GM21367 (cell line): Measurements from ENCODE around the gene ARHGAP10.
A peak's percentile ranks its signal among the peaks of the same experiment; 100 is the strongest.

Source experiments
- ATAC-seq: cut with Tn5 transposase; IDR thresholded peaks from one replicate; pipeline ENCODE4 v1.9.1; 2021; ENCODE audit not compliant: unreplicated experiment

ARHGAP10 gene

GRCh38 chr4:147730333-147730732 is 1.6 kb upstream of the ARHGAP10 start:
- ATAC-seq = no peak

- ATAC-seq = peak; percentile 16
Observed at GRCh38 chr4:147732518-147733235, 789 bp downstream of the ARHGAP10 start.

DNA sequence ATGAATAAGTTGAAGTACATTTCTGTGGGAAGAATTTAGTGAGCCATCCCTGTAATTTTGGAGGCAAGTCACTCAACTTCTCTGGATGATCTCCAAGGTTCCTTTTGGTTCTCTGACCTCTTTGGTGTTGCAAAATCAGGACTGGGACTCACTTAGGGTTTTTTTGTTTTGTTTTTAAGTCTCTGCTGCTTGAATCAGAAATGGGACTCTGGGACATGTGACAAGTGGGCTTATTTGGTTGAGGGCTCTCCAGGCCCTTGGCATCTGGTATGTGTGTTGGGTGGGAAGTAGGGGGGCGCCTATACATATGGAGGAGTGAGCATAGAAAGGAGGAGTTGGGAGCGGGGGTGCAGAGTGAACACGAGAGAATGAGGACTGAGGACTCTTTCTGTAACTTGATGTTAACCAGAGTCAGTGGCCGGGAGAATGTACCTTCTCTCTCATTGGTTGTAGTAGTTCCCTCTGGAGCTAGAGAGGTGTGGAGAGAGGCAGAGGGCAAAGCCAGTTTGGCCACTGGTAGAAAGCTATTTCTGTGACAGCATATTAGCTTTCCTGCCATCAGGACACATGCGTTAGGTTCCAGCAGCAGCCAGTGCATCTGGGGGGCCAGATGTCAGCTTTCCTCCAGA is 1.9 kb downstream of the ARHGAP10 start:
- no peak for ATAC-seq

GRCh38 chr4:147734496-147734895 is 2.6 kb downstream of the ARHGAP10 start:
- no peak for ATAC-seq

DNA sequence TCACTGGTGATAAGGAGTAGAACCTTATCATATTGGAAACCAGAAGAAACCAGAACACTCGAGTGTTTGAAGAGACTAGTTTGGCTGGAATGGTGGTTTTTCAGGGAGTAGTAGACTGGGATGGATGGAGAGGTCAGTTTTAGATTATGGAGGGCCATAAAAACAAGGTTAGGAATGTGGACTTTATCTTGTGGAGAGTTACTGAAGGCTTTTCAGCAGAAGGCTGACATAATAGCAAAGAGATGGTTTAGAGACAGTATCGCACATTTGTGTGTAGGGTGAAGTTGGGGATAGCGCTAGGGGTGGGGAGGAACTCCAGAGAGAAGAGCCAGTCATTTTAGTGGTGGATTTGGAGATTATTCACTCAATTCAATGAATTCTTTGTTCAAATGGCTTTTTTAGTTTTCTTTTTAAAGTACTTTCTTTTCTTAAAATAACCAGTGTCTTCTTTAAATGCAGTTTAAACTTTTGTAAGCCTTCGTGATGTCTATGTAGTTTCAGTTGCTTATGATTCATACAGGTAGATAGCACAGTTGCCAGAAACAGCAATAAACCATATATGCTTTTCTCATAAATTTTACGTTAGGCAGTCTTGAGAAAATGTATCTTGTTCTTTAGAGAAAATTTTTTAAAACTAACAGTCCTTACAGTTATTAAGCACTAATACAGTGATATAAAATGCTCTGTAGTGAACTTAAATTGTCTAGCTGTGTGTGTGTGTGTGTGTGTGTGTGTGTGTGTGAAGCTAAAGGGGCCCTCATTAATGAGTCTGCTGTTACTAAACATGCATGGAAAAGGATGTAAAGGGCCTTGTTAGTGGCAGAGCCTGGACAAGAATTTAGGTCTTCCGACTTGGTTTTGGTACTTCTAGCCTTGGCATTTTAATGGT is 3.8 kb downstream of the ARHGAP10 start:
- no peak for ATAC-seq

- no peak for ATAC-seq
Observed at GRCh38 chr4:147736458-147736857, 4.6 kb downstream of the ARHGAP10 start.

GRCh38 chr4:147737623-147738022 is 5.7 kb downstream of the ARHGAP10 start:
- no peak for ATAC-seq

DNA sequence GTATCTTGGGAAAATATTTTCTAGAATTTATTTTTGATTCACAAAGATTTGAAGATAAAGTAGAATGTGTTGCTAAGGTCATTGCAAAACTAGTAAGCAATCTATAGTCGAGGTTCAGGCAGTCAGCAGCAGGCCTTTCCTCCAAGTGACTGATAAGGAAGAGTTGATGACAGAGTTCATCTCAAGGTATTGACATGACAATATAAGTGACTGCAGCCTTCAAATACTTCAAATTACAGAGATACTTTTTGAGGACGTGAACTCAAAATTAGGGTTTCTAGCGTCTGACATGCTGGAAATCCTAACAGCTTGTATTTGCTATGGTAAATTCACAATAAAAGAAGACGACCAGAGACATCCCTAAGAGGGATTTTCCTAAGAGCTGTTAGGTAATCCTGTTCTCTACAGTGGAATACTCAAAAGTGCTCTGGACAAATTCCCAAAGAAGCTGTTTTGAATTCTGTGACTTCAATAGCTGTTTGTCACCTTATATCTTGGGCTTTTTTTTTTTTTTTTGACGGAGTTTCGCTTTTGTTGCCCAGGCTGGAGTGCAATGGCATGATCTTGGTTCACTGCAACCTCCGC is 7.4 kb downstream of the ARHGAP10 start:
- ATAC-seq = no peak

- ATAC-seq = no peak
Observed at GRCh38 chr4:147740176-147740575, 8.3 kb downstream of the ARHGAP10 start.

DNA sequence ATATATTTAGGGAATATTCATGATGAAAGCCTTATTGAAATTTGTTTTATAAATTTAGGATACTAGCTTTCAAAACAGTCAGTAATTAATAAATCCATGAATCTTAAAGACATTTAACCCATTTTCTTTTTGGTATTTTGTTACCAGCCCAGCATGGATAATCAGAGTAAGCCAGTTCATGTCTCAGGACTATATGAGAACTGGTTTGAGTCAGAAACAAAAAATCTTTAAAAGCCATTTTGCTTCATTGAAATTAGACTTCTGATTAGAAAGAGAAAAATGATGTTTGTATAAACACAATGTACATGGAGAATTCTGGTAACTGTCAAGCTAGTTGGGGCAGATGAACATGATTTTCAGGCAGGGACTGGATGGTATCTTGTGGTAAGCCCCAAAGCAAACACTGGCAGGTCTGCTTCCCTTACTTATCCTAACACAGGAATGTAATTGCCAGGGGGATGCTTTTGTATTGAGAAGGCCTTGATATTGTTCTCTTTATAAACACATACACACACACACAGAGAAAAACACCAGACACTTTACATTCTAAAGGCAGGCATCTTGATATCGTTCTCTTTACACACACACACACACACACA is 9.4 kb downstream of the ARHGAP10 start:
- no peak for ATAC-seq

- no peak for ATAC-seq
Observed at GRCh38 chr4:147747787-147748454, 16.0 kb downstream of the ARHGAP10 start.

GRCh38 chr4:147749811-147750321 is 18.0 kb downstream of the ARHGAP10 start:
- peak; percentile 93 for ATAC-seq

DNA sequence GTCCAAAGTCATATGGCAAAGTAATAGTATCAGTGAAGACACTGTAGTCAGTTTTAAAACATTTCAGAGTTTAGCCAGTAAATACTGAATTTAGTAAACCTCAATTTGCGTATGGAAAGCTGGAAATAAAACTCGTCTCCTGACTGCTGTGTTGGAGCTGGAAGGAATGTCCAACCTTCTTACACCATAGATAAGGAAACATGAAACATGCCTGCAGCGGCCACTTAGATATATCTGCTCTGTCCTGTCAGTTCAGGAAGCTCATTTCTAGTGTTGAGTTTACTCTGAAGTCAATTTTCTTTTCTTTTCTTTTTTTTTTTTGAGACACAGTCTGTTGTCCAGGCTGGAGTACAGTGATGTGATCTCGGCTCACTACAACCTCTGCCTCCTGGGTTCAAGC is 21.2 kb downstream of the ARHGAP10 start:
- no peak for ATAC-seq

- no peak for ATAC-seq
Observed at GRCh38 chr4:147754037-147754445, 22.2 kb downstream of the ARHGAP10 start.

DNA sequence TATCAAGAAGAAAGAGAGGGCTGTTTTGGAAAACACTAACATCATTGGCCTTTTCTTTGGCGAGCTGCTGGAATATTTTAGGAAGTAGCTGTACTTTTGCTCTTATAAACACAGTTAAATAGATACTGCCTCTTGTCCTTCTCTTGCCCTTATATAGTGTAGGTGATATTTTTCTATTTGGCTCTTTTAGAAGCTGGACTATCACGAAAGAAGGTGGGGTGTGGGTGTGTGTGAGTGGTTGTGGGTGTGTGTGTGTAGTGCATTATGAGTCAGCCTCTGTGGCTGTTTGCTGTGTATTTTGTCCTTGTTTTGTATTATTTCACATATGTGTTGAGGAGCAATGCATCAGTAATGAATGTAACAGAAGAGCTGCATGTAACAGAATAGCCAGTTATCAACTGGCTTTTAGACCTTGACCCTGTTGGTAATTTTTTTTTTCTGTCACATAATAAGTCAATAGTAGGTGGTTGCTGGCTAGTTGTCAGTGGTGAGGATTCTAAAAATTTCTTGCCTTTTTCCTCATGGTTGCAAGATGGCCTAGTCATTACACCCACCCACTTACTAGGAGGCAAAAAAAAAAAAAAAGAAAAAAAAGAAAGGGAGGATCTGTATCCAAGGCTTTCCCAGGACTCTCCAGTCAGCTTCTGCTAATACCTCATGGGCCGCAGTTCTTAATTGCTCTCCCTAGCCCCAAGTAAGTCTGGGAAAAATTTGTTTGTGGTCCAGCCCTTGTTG is 23.8 kb downstream of the ARHGAP10 start:
- no peak for ATAC-seq

- ATAC-seq = no peak
Observed at GRCh38 chr4:147756417-147756816, 24.5 kb downstream of the ARHGAP10 start.

DNA sequence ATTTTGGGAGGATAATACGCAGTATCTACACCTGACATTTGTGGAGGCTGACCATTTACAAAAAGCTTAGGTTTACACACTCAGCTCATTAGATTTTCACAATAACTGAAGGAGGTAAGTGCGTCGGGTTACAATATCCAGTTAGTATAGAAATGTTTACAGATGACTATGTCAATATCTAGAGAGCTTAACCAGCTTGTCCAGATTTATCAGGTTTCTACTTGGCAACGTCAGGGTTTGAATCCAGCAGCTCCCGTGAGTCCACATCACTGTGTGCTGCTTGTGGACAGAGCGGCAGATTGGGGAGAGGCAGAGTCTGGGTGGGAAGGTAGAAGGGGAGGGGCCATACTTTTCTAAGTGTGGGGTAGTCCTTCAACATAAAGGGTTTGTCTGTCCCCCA is 28.3 kb downstream of the ARHGAP10 start:
- ATAC-seq = no peak

DNA sequence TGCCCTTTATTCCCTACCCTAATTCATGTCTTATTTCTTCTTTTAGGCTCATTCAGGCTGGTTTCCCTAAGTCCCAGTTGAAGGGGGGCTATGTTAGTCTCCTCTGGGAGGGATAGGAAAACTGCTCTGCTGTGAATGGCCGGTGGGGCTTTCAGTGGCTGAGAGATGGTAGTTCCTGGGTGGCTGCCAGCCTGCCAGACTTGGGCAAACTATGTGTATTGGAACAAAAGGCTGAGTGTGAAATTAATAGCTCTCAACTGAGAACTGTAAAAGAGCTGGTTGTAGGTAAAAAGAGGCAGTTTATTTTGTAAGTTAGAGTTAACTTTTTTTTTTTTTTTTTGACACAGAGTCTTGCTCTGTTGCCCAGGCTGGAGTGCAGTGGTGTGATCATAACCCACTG is 28.8 kb downstream of the ARHGAP10 start:
- no peak for ATAC-seq

DNA sequence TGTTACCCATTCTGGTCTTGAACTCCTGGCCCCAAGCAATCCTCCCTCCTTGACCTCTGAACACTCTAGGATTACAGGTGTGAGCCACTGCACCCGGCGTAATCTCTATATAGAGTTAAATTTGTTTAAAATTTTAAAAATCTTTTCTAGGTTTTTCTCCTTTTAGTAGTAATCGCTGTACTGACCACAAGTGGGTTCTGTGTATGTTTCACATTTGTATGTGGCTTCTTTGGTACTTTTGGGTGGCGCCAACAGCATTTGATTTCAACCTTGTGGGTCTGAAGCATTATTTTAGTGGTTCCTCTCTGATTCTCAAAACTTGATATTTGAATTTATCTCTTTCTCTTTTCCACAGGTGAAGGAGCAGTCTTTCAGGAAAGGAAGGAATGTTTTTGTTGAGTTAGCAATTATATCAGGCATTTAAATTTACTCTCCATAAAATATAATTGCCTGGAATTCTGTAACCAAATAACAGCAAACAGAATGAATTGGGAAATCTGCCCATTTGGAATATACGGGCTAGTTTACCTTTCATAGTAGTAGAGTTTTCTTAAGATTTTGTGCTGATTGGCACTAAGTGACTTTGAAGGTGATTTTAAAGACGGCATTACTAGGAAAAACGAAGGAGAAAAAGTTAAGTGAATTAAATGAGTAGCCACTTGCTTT is 29.5 kb downstream of the ARHGAP10 start:
- ATAC-seq = no peak
